Subcutaneous adipose tissue (tissue), 4 donors: Measurements from ENCODE around the gene ADORA2A. TPM values are rescaled to one million over a fixed set of nuclear protein-coding genes. Genes with fewer than 3 reads are reported as not detected.

ENCODE experiments used
- total RNA-seq, 4 donors: library from RNA; depleted of rRNA; stranded (reverse); fragments of >200 nt; gene quantifications; one replicate each; pipeline ENCODE4 v1.1.0, GENCODE V29; 2016
- TF ChIP-seq, protein P1 (sequence below): fragments of 450-650 bp; IDR thresholded peaks from one replicate; pipeline ENCODE4 v1.5.1; 2016; ENCODE audit warnings: low read depth, mild to moderate bottlenecking, control low read depth, antibody characterized with exemption, moderate library complexity

The ADORA2A gene
- total RNA-seq, 4 donors from 2014 or later: 0.88 to 4.7 (median 2.2) TPM

DNA sequence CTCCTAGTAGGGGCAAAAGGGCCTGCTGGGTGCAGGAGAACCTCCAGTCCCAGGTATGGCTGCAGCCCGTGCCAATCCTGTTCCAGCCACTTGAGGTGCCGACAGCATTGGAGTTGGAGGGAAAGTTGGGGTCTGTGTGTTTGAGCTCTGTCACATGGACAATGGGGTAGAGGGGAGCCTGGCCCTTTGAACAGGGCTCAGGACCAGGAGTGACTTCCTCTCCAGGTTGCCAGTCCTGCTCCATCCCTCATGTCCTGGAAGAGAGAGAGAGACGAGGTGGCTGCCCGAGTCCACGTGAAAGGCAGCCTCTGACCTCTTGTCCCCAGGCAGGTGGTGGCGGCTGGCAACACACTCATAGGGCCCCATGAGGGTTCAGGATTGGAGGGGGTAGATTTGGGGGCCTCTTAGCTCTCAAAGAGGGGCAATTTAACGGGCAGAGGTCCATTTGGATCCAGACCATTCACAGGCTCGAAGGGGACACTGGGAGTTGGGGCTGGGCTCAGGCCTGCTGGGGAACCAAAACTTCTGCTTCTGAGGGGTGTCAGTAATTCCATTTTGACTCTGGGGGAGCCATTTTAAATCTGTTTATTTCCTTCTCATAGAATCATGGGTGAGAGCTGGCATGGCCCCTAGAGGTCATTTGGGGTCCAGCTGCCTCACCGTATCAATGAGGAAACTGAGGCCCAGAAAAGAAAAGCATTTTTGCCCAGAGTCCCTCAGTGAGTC, 4.1 kb downstream of the ADORA2A start:
- TF ChIP-seq, protein P1, sequence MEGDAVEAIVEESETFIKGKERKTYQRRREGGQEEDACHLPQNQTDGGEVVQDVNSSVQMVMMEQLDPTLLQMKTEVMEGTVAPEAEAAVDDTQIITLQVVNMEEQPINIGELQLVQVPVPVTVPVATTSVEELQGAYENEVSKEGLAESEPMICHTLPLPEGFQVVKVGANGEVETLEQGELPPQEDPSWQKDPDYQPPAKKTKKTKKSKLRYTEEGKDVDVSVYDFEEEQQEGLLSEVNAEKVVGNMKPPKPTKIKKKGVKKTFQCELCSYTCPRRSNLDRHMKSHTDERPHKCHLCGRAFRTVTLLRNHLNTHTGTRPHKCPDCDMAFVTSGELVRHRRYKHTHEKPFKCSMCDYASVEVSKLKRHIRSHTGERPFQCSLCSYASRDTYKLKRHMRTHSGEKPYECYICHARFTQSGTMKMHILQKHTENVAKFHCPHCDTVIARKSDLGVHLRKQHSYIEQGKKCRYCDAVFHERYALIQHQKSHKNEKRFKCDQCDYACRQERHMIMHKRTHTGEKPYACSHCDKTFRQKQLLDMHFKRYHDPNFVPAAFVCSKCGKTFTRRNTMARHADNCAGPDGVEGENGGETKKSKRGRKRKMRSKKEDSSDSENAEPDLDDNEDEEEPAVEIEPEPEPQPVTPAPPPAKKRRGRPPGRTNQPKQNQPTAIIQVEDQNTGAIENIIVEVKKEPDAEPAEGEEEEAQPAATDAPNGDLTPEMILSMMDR: no peak

DNA sequence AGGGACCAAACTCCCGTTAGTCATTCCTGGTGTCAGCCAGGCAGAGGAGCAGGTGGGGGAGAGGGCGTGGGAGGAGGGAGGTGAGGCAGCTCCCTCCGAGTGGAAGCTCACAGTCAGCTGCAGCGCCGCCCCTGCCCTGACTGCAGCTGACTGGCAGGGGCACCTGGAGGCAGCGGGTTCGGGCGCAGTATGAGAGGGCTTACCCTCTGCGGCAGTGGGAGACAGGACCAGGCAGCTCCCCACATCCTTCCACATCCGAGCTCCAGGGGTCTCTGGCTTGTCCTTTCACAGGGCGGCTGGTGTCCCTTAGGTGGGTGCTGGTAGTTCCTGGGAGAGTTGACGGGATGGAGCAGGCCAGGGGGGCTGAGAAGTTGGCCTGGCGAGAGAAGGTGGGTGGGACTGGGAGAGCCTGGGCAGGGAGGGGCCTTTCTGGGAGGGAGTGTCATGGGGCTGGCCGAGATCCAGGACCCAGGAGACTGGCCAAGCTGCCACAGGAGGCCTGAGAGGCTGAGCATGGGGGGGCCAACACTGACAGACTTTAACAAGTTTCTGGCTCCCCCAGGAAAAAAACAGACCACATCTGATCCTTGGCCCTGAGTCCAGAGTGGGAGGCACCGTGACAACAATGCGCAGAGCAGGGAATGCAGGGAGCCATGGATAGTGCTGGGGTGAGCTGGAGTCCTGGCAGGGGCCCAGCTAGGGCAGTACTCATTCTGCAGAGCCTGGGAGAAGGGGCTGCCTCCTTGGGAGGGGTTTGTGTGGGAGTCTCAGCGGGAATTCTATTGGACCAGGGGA, 4.9 kb downstream of the ADORA2A start:
- TF ChIP-seq, protein P1: no peak

DNA sequence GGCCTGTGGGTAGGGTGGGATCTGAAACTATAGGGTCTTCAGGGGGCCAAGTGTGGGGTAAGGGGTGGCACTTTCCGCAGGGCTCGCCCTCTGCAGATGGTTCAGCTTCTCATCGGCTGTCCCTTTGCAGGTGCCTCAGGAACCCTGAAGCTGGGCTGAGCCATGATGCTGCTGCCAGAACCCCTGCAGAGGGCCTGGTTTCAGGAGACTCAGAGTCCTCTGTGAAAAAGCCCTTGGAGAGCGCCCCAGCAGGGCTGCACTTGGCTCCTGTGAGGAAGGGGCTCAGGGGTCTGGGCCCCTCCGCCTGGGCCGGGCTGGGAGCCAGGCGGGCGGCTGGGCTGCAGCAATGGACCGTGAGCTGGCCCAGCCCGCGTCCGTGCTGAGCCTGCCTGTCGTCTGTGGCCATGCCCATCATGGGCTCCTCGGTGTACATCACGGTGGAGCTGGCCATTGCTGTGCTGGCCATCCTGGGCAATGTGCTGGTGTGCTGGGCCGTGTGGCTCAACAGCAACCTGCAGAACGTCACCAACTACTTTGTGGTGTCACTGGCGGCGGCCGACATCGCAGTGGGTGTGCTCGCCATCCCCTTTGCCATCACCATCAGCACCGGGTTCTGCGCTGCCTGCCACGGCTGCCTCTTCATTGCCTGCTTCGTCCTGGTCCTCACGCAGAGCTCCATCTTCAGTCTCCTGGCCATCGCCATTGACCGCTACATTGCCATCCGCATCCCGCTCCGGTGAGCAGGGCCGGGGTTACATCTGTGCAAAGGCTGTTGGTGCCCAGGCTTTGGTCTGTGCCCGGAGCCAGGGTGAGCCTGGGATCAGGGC, 5.8 kb downstream of the ADORA2A start:
- TF ChIP-seq, protein P1: no peak

DNA sequence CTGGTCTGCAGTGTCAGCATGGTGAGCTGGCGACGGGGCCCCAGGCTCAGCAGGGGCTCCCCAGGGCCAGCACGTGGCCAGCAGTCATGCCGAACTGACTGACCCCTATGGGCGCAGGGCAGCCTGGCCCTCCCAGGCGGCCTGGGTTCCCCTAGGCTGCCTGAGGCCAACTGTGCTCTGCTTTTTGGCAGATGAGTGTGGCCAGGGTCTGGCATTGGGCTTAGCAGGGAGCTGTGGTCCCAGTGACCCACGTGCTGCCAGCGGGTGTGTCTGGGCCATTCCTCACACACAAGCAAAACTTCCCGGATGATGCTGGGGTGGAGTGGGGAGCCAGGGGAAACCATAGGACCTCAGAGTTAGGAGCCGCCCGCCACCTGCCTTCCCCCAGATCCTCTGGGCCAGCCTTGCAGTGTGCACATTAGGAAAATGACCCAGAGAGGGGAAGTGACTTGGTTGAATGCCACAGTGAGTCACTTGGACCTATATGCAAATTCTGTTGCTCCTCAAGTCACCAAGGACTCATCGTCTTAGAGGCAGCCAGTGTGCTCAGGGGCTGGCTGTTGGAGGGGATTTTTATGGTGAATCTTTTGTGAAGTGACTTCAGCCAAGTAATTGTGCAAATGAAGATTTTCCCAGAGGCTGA, 6.5 kb downstream of the ADORA2A start:
- TF ChIP-seq, protein P1: no peak

DNA sequence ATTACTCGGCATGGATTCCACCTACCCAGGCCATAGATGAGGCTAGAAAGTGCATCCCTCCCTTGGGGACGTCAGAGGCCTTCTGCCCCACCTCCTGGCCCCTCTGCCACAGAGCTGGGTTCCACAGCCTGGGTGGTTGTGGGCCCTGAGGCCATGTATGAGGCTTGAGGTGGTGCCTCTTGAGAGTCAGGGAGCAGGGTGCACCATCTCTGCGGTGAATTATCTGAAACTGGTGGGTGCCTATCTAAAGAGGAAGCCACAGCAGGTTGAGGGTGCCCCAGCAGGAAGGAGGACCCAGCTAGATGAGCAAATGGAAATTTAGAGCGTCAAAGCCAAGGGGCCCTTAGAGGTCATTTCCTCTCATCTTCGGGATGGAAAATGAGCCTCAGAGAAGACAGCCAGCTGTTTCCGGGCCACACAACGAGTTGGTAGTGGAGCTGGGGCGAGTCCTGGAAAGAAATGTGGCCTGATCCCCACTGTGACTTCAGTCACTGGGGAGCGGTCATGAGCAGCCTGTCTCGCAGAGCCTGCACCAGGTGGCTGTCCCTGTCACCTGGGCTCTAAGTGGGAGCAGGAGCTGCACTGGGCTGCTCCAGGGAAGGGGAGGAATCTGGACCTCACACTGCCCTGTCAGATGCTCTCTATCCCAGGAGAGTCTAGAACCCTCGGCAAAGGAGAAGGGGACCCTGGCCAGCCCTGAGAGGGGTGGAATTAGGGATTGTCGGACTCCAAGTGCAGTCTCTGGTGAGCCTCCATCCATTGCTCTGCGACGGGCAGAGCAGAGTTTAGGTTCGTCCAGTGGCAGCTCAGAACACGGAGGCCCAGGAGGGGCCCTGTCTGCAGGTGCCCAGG, 7.3 kb downstream of the ADORA2A start:
- TF ChIP-seq, protein P1: no peak

DNA sequence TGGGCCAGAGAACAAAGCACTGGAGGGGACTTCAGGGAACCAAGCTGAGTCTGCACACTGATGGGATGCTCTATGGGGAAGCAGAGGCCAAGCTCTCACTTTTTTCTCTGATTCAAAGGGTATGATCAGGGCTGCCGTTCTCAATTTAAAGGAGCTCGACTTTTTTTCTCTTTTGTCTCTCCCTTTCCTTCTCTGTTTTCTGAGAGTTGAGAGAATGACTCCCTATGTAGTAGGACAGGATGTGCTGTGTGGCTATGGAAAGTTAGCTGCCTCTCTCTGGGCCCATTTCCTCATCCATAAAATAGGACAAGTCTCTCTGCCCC, 7.9 kb downstream of the ADORA2A start:
- TF ChIP-seq, protein P1: no peak
